ENCODE measurements around the gene GGT6.
"Not testable (repeated sequence)": the region's sequence is repeated elsewhere in the genome, so short reads cannot be mapped to it uniquely, and the experiment has no call there.

Gene GGT6, protein sequence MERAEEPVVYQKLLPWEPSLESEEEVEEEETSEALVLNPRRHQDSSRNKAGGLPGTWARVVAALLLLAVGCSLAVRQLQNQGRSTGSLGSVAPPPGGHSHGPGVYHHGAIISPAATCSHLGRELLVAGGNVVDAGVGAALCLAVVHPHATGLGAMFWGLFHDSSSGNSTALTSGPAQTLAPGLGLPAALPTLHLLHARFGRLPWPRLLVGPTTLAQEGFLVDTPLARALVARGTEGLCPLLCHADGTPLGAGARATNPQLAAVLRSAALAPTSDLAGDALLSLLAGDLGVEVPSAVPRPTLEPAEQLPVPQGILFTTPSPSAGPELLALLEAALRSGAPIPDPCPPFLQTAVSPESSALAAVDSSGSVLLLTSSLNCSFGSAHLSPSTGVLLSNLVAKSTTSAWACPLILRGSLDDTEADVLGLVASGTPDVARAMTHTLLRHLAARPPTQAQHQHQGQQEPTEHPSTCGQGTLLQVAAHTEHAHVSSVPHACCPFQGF

DNA sequence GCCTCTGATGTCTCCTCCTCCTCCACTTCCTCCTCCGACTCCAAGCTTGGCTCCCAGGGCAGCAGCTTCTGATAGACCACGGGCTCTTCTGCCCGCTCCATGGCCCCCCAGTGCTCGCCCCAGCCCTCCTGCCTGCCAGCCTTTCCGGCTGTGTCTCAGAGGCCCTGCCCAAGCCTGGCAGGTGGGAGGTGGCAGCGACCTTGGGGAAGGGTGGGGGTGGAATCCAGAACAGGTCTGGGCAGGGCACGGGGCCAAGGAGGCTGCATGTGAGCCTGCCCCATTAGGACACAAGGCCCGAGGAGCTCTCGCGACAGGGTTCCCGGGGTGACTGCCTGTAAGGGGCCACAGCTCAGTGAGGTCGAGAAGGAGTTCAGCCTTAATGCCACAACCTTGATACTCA is at the start of gene GGT6:
GGT6 (minus strand) TSS at position 157 of the 400 bp plus-strand sequence; CDS start at position 101, 56 bp downstream.
- no peak for DNase-seq

DNA sequence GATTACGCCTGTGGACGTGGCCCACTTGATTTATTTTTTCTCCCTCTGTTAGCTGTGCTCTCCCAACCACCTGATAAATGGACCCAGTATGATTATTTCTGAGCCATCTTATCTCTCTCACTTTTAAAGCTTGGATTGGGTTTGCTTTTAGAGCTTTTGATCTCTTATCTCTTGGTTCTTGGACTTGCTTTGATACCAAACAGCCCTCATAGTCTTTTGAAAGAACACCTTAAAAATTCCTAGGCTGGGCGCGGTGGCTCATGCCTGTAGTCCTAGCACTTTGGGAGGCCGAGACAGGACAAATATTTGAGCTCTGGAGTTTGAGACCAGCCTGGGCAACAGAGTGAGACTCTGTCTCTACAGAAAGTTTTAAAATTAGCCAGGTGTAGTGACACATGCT is 49.8 kb upstream of the GGT6 start:
- DNase-seq: no peak

DNA sequence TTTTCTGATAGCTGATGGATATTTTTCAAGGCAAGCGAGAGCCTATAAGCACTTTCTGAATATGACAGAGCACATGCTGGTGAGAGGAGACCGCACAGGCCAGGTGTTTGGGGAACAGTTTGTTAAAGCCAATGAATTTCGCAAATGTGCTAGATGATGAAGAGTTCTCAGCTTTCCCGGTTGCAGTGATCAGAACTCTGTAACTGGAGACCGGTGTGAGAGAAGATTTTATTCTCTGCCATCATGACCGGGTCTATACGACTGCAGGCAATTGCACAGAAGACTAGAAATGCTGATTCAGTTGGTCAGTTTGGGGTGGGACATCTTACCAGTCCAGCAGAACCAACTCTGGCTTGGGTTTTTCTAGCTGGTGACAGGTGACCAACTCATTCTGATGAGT is 49.4 kb upstream of the GGT6 start:
- no peak for DNase-seq

DNA sequence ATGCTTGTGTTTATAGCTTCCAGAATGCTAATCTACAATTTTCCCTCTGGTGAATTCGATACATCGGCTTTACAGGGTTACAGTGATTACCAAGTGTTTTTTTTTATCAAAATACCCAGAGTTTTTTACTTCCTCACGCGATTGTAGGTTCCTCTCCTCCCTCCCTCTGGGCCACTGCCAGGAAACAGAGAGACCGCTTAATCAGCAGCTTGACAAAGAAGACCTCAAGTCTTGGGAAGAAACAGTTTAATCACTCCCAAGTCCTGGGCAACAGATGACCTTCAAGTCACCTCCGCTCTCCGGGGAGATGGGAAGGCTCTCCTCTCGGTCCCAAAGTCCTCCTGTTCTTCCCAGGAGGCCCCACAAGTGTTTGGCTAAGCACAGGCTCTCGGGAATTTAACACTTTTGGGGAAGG is 47.4 kb upstream of the GGT6 start:
- DNase-seq: no peak

DNA sequence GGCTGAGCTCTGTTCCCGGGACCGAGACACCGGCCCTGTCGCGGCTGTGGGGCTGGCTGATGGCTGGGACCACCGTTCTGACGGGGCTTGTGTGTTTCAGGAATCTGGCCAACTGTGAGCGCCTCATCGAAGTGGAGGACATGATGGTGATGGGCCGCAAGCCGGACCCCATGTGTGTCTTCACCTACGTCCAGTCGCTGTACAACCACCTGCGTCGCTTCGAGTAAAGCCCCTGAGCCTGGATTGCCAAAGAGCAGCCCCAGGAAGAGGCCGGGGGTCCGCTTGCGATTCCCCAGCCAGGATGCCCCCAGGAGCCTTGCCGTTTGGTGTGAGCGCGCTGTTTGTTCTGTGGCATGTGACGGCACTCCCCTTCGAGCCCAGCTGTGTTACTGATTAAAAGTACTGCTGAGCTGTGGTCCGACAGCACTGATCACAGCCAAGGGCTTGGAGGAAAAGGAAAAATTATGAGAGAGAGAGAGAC is 46.9 kb upstream of the GGT6 start:
- no peak for DNase-seq

DNA sequence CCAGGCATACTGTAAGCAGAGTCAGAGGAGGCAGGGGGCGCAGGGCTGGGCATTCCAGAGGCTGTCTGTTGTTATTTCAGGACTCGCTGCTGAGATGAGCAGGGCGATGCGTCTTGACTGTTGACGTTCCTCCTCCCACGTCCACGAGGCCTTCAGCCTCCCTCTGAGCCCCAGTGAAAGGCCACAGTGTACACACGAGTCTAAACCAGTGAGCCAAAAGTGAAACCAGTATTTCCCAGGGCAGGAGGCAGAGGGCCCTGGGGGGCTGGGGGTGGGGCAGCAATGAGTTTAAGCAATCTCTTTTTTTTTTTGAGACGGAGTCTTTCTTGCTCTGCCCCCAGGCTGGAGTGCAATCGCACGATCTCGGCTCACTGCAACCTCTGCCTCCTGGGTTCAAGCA is 45.4 kb upstream of the GGT6 start:
- no peak for DNase-seq

DNA sequence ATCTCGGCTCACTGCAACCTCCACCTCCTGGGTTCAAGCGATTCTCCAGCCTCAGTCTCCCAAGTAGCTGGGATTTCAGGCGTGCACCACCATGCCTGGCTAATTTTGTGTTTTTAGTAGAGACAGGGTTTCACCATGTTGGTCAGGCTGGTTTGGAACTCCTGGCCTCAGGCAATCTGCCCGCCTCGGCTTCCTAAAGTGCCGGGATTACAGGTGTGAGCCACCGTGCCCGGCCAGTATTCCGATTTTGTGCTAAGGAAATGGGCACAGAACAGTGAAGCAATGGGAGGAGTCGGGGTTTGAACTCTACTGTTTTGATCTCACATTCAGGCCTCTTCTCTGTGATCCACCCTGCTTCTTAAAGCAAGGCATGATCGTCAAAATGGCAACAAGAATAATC is 44.4 kb upstream of the GGT6 start:
- not testable (repeated sequence) for DNase-seq

DNA sequence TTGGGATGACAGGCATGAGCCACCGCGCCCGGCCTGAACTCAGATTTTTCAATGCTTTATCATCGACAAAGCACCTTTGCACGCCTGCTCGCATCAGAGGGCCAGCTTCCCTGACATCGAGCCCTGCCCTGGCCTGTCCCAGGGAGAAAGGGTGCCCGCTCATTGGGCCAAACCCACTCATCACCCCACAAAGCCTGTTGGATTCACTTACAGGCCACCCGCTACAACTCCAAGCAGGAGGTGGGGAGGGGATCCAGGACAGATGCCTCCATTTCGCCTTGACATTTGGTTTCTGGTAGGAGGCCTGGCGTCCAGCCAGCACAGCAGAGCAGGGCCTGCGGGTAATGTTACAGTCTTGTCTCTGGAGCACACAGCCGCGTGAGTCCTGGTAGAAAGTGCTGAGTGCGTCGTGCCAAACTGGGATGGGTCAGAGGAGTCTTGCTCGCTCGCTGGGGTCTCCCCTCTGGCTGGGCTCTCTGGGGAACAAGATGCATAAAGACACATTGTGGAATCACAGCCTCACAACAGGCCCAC is 43.8 kb upstream of the GGT6 start:
- DNase-seq: peak; percentile 21

DNA sequence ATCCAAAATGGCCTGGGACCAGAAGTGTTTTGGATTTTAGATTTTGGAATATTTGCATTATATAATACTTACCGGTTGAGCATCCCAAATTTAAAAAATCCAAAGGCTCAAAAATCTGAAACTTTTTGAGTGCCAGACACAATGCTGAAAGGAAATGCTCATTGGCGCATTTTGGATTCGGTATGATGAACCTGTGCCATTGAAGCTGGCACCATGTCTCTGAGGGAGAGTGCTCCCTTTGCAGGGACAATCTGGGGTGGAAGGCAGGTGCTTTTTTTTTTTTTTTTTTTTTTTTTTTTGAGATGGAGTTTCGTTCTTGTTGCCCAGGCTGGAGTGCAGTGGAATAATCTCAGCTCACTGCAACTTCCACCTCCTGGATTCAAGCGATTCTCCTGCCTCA is 41.7 kb upstream of the GGT6 start:
- DNase-seq: no peak

DNA sequence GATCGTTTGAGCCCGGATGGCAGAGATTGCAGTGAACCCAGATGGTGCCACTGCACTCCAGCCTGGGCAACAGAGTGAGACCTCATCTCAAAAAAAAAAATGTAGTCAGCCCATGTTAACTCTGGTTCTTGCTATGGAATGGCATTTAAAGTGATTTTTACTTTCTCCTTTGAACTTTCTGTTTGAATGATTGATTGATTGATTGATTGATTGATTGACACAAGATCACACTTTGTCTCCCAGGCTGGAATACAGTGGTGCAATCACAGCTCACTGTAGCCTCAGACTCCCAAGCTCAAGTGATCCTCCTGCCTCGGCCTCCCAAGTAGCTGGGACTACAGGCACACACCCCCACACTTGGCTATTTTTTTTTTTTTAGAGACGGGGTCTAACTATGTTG is 40.9 kb upstream of the GGT6 start:
- DNase-seq: no peak

DNA sequence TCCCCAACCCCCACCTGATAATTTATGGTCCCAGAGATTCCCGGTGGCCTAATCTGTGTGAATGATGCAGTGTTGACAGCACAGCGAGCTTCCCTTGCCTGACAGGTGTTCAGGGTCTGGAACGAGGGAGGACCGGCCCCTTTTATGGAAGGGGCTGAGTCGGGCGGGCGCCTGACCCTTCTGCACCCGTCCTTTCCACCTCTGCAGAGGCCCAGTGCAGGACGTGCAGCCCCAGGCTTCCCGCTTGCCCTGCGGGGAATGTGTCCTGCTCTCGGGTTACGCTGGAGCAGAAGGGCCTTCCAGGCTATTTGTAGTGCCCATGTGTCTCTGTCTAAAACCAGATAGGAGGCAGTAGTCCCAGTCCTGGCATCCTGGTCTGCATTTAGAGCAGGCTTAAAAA is 40.2 kb upstream of the GGT6 start:
- DNase-seq: peak; percentile 60

DNA sequence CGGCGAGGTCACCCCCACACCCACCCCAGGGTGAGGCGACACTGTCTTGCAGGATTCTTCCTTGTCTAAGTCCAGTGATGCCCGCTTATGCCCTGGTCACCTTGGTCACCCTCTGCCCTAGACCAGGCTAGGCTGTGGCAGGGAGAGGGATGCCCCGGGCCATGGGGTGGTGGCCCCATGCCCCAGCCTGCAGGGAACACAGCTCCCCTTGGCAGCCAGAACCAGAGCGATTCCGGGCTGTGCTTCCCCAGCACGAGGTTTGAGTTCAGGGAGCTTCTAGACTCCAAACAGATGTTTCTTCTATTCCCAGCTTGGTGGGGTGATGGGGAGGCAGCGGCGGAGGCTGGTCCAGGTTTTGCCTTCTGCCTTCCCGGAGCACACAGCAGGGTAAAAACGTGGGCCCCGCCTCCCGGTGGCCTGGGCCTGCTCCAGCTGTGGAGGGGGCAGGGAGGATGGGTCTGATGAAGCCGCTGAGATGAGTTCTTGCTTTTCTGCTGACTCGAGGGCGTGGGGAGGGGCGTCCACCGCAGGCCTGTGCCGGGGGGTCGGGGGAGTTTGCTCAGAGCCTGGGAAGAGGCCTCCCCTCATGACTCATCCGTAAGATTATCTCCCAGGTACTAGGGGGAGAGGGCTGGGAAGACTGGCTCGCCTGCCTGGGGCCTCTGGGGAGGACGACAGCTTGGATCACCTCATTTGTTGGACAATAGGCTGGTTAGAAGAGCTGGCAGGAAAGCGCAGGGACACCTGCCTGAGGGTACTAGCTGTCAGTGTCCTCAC is 39.3 kb upstream of the GGT6 start:
- peak; percentile 83 for DNase-seq

DNA sequence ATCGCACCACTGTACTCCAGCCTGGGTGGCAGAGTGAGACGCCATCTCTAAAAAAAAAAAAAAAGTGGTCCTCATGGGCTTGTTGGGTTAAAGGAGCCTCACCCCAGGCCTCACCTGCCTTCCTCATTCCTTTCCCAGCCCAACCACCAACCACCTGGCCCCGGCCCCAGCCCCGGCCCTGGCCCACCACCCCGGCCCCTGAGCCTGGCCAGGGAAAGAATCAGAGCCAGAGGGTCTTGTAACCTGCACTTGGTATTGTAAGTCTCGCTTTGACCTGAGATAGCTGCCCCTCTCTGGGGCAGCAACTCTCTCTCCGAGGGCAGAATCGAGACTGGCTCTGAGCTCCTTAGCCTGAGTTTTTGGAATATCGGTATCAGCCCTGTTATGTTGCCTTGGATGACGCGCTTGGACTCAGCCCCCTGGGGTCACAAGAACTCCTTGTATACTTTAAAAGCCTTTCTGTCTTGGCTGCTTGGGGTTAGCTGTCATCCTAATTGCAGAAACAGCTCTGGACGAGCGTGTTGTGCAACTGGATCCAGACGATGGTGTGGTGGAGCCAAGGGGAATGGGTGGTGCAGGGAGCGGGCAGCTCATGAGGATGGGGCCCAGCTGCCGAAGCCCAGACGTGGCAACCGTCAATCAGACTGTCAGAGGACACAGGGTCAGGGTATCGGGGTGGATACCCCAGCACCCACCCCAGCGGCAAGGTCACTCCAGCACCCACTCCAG is 38.6 kb upstream of the GGT6 start:
- no peak for DNase-seq

DNA sequence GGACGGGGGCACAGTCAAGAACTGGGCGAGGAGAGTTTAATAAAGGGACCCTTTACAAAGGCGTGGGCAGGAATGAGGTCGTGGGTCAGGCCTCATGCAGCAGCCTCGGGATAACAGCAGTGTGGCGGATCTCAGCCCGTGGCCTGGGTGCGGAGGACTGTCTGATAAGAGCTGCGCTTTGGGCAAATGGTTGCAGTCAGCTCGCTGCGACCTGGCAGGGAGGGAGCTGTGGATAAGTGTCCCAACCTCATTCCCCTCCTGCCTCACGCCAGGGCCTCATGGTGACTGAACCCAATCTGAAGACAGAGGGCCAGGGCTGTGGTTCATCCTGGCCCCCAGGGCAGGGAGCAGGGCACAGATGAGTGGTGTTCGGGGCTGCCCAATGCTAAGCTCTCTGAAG is 37.6 kb upstream of the GGT6 start:
- DNase-seq: no peak

DNA sequence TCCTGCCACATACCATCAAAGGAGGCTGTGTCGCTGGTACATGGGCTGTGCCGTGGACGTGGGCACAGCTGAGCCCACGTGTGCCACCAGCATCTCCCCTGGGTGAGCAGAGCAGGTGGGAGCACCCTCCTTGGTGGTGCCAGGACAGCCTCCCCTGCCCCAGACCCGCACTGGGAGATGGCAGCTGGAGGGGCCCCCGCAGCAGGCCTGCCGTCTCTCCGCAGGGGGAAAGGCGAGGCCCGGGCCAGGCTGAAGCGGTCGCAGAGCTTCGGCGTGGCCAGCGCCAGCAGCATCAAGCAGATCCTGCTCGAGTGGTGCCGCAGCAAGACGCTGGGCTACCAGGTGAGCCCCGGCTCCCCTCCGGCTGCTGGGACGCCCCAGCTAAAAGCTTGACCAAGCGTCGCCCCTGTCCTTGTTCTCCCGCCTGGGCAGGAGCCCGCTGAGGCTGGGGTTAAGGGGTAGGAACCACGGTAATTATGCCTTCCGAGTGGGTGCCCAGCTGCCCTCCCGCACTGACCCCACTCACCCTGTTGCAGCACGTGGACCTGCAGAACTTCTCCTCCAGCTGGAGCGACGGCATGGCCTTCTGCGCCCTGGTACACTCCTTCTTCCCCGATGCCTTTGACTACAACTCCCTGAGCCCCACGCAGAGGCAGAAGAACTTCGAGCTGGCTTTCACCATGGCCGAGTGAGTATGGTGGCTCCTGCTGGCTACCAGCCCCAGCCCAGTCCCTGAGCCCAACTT is 36.4 kb upstream of the GGT6 start:
- DNase-seq: no peak

DNA sequence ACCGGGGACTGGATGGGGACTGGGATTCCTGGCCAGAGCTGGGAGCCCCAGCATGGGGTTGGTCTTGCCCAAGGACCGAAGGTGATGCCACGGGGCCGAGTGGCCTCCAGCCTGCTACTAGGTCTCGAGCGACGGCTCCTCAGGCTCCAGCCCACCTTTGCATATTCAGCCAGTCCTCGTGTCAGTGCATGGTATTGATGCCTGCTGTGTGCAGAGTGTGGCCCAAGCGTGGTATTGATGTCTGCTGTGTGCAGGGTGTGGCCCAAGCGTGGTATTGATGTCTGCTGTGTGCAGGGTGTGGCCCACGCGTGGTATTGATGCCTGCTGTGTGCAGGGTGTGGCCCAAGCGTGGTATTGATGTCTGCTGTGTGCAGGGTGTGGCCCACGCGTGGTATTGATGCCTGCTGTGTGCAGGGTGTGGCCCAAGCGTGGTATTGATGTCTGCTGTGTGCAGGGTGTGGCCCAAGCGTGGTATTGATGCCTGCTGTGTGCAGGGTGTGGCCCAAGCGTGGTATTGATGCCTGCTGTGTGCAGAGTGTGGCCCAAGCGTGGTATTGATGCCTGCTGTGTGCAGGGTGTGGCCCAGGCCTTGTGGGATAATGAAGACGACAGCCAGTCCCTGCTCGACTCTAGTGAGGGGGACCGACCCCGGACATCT is 35.4 kb upstream of the GGT6 start:
- not testable (repeated sequence) for DNase-seq

DNA sequence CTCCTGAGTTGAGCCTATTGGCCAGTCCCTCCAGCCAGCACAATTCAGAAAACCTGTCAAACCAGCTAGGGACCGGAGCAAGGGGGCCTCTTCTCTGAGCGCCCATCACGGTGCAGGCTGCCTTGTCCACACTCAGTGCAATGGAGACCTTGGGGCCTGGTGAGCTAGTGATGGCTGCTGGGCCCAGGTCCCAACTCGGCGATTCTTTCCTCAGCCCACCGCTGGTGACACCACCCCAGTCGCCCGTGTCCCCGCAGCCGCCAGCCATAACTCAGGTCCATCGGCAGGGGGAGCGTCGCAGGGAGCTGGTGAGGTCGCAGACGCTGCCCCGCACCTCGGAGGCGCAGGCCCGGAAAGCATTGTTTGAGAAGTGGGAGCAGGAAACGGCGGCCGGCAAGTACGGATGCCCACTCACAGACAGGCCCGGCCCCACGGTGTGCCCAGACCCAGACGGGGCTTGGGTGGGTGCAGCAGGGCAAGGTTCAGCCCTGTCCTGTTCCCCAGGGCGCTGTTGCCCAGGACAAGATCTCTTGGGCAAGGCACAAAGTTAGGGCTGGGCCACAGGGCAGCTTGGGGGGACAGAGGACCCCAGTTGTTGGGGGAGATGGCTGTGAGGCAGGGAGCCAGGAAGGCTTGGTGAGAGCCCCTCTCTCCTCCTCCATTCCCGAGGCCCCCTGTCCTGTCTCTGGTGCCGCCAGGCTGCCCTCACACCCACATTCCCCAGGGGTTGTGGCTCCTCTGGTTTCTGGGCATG is 34.7 kb upstream of the GGT6 start:
- DNase-seq: peak; percentile 19

DNA sequence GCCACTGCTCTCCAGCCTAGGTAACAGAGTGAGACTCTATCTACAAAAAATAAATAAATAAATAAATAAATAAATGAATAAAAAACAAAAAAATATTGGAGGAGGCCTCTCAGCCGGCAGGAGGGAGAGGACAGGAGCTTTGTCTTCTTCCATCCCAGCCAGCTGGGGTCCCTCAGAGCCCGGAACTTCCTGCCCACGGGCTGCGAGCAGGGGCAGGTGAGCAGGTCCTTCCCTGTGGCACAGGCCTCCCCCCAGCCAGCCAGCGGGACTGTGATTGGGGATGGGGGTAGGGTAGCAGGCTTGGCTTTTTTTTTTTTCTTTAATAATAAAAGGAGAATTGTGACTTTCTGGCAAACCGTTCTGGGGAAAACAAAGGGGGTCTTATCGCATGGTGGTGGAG is 34.0 kb upstream of the GGT6 start:
- no peak for DNase-seq

DNA sequence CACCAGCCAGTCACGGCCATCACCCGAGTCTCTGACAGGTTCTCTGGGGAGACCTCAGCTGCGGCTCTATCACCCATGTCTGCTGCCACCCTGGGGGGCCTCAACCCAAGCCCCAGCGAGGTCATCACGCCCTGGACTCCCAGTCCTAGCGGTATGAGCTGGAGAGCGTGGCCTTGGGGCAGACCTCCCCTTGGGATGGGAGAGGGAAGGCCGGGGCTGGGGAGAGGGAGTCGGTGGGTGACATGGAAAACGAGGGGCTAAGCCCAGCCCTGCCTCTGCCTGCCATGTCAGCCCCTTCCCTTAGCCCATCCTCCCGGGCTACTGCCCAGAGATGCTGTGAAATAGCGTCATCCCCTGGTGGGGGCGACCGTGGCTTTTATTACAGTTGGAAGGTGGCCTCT is 32.6 kb upstream of the GGT6 start:
- no peak for DNase-seq

DNA sequence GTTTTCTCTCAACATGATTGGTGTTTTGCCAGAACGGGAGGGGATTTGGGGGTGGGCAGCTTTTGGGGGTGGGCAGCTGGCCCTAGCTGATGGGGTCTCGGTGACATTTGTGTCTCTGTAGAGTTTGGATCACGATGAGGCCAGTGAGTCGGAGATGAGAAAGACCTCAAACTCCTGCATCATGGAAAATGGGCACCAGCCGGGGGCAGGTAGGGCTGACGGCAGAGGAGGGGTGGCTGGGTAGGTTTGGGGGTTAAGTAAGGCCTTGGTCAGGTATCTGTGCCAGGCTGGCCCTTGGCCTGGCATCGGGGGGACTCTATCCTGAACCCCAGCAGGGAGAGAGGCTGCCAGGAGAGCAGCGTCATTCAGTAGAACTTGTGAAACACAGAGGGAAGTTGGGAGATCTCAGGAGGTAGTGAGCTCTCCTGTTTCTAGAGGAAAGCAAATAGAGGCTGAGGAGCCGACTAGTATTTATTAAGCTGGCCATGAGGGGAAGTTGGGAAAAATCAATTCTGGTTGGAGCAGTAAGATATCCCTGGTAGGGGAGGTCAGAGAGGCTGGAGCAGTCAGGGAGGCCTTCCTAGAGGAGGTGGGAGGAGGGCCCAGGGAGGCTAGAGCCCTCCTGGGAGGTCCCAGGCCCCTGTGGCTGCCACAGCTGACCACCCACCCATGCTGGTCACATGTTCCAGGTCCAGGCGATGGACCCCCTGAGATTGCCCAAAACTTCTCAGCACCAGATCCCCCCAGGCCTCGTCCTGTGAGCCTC is 32.0 kb upstream of the GGT6 start:
- DNase-seq: no peak

Data from NCI-H146 (cell line).